Pancreas (tissue), 10 donors: Measurements from ENCODE around the gene RIC3. TPM values are rescaled to one million over a fixed set of nuclear protein-coding genes. Genes with fewer than 3 reads are reported as not detected.

Experiments
- ATAC-seq, 4 donors: fragments of 200-7000 bp; cut with Tn5 transposase; one replicate each; pipeline versions ENCODE4 v1.8.0 to v1.9.1; 2020; ENCODE audit warnings: mild to moderate bottlenecking in 4 of 4, moderate library complexity in 4 of 4
- DNase-seq, 6 donors: peaks; one replicate each; pipeline ENCODE4 v3.0.0-alpha.2; 2020
- FAIRE-seq: peaks from 2 replicates; lab custom pipeline; 2012; peaks lifted over from hg19 to GRCh38; lab: Jason Lieb, UNC
- H3K27ac ChIP-seq, 4 donors: fragments of 200-600 bp; sonication (generic); 1 replicate in 3 of 4; 2 replicates in 1 of 4; pipeline versions ENCODE4 v1.5.0 to v1.8.0; 2020
- H3K27me3 ChIP-seq, 4 donors: fragments of 200-600 bp; one replicate each; pipeline ENCODE4 v1.8.0; 2021
- H3K36me3 ChIP-seq, 3 donors: fragments of 200-600 bp; sonication (generic) in 1 of 3; one replicate each; pipeline versions ENCODE4 v1.5.0 to v1.8.0; 2020 to 2021
- H3K4me1 ChIP-seq, 3 donors: fragments of 200-600 bp; one replicate each; pipeline ENCODE4 v1.8.0; 2021
- H3K4me3 ChIP-seq, 4 donors: fragments of 200-600 bp; sonication (generic) in 2 of 4; one replicate each; pipeline versions ENCODE4 v1.5.0 to v1.8.0; 2020 to 2021
- H3K9me3 ChIP-seq, 4 donors: fragments of 200-600 bp; one replicate each; pipeline ENCODE4 v1.8.0; 2021
- CTCF ChIP-seq, 4 donors: fragments of 200-600 bp; sonication (generic) in 3 of 4; IDR thresholded peaks; one replicate each; pipeline versions ENCODE4 v1.5.0 to v1.8.0; 2021; ENCODE audit warnings: antibody characterized with exemption in 4 of 4
- WGBS, 2 donors: extraction: QIAGEN DNeasy Blood & Tissue Kit; methylation state at CpG; one replicate each; pipeline ENCODE4 v1.1.7; 2013; 5-methylcytosine and 5-hydroxymethylcytosine counted together
- intact Hi-C, 3 donors: fragments of 100-400 bp; cut with DNase I; formaldehyde crosslinking; loops; one replicate each; pipeline versions ENCODE4 v1.11.1 to v1.14.2; 2022
- polyA plus RNA-seq, 2 donors: library from polyadenylated mRNA; stranded (reverse); fragments of 200-250 nt; gene quantifications; one replicate each; pipeline ENCODE4 v1.2.3, GENCODE V29; 2013
- total RNA-seq, 6 donors: library from RNA; stranded (reverse); fragmentation: NEBNext Ultra II Directional in 4 of 6; extraction: Animal tissue kit (Norgen Biotek cat#: 25700) in 4 of 6; gene quantifications; one replicate each; pipeline versions ENCODE4 v1.2.1 to v1.2.4, GENCODE V29; 2021 to 2023
- donor health status: healthy with polysubstance abuse.
- donor health status: DM: no; HTN: no; CAD: no; lungs with moderate emphysema.
- donor health status: DM: no; HTN: no; CAD: no.
- donor health status: control.
- donor health status: control.
- donor health status: Bipolar disorder and iron deficiency.
- donor health status: DM: yes; HTN: yes; CAD: no.
- donor health status: DM: no; HTN: no; CAD: no.
- donor health status: DM: no; HTN: no; CAD: no.
- donor health status: DM: yes; HTN: yes; CAD: no.

Gene RIC3
- total and polyA plus RNA-seq, 8 donors: 11.3 to 49.9 (median 18.2) TPM

GRCh38 chr11:8097062-8097461 lies 71.8 kb downstream of the RIC3 start:
- Histone ChIP-seq H3K9me3 (no peaks in the 10 kb centered on the region), H3K27ac (no peak overlapping the region), H3K4me3 (no peak overlapping the region), H3K4me1 (no peaks in the 10 kb centered on the region), H3K27me3 (no peaks in the 10 kb centered on the region), H3K36me3 (no peaks in the 10 kb centered on the region)
- no peak for TF ChIP-seq CTCF (IDR thresholded peaks at IDR 0.05)
- ATAC-seq (no peak), FAIRE-seq (no peak), DNase-seq (no peak)
- WGBS, 2 donors: 88 to 91% methylated on average over 8 of the region's 8 CpGs
- intact Hi-C loops: no loop called here

- FAIRE-seq (no peak), DNase-seq (no peak), ATAC-seq (no peak)
- Histone ChIP-seq H3K36me3 (no peaks in the 10 kb centered on the region), H3K4me3 (no peak overlapping the region), H3K9me3 (no peaks in the 10 kb centered on the region), H3K4me1 (no peaks in the 10 kb centered on the region), H3K27me3 (no peaks in the 10 kb centered on the region), H3K27ac (no peak overlapping the region)
- 70 to 71% methylated on average over 6 of the region's 6 CpGs for WGBS, 2 donors
- TF ChIP-seq CTCF (IDR thresholded peaks at IDR 0.05): no peak
- intact Hi-C loops: no loop called here
Observed at GRCh38 chr11:8096575-8096974, 72.2 kb downstream of the RIC3 start.

- DNase-seq: no peak
- intact Hi-C loops: no loop called here
Observed at GRCh38 chr11:8095806-8096522, 72.9 kb downstream of the RIC3 start.

GRCh38 chr11:8095371-8095770 lies 73.5 kb downstream of the RIC3 start:
- no peak for TF ChIP-seq CTCF (IDR thresholded peaks at IDR 0.05)
- Histone ChIP-seq H3K9me3 (no peaks in the 10 kb centered on the region), H3K27ac (no peak overlapping the region), H3K36me3 (no peaks in the 10 kb centered on the region), H3K4me1 (no peaks in the 10 kb centered on the region), H3K4me3 (no peak overlapping the region), H3K27me3 (no peaks in the 10 kb centered on the region)
- FAIRE-seq (no peak), DNase-seq (peak in 1 of 6 donors; percentile 8), ATAC-seq (no peak)
- 71 to 76% methylated on average over 12 of the region's 12 CpGs for WGBS, 2 donors
- intact Hi-C loops: no loop called here

More at GRCh38 chr11:8095806-8096522, 72.9 kb downstream of the RIC3 start:
- Histone ChIP-seq H3K4me1 (no peaks in the 10 kb centered on the region), H3K27me3 (no peaks in the 10 kb centered on the region), H3K4me3 (no peak overlapping the region), H3K36me3 (no peaks in the 10 kb centered on the region), H3K27ac (no peak overlapping the region), H3K9me3 (no peaks in the 10 kb centered on the region)
- 71 to 72% methylated on average over 5 of the region's 5 CpGs for WGBS, 2 donors
- no peak for TF ChIP-seq CTCF (IDR thresholded peaks at IDR 0.05)
- FAIRE-seq (no peak), ATAC-seq (no peak)

GRCh38 chr11:8094656-8095055 lies 74.2 kb downstream of the RIC3 start:
- WGBS, 2 donors: 83 to 91% methylated on average over 11 of the region's 11 CpGs
- DNase-seq (no peak), ATAC-seq (no peak)

More at GRCh38 chr11:8094656-8095055, 74.2 kb downstream of the RIC3 start:
- no peak for TF ChIP-seq CTCF (IDR thresholded peaks at IDR 0.05)
- H3K27me3 ChIP-seq: no peaks in the 10 kb centered on the region
- H3K4me3 ChIP-seq: no peak overlapping the region
- no peaks in the 10 kb centered on the region for H3K36me3 ChIP-seq
- H3K9me3 ChIP-seq: no peaks in the 10 kb centered on the region
- intact Hi-C loops: loop anchor here in 2 of 3 donors (5.0 kb wide), 1 partner anchor 87 kb away; no protein-coding TSS in a partner anchor
- no peaks in the 10 kb centered on the region for H3K4me1 ChIP-seq
- H3K27ac ChIP-seq: no peak overlapping the region
- FAIRE-seq: no peak
